ENCODE measurements around the gene ITM2C. TPM values are rescaled to one million over a fixed set of nuclear protein-coding genes. Genes with fewer than 3 reads are reported as not detected.

ITM2C gene
- total RNA-seq, 1 donor from 2014 or later = 28.8 TPM

DNA sequence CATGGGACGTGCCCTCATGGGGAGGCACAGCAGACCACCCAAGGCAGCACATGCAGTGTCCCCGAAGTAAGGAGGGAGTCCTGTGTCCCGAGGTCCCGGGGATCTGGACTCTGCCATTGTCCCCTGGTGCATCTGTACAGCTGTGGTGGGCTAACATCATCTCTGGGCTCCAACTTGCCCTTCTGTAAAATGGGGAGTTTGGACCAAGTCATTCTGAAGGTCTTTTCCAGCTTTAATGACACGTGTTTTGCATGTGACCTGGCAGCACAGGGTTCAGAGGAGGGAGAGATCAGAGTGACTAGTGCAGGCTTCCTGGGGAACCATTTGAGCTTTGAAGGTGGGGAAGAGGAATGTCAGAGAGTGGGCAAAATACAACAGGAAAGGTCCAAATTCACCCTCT, 21.5 kb downstream of the ITM2C start:
- intact Hi-C loops (cut with micrococcal nuclease) = no loop called here
- no peak for ATAC-seq
- no peak for DNase-seq

DNA sequence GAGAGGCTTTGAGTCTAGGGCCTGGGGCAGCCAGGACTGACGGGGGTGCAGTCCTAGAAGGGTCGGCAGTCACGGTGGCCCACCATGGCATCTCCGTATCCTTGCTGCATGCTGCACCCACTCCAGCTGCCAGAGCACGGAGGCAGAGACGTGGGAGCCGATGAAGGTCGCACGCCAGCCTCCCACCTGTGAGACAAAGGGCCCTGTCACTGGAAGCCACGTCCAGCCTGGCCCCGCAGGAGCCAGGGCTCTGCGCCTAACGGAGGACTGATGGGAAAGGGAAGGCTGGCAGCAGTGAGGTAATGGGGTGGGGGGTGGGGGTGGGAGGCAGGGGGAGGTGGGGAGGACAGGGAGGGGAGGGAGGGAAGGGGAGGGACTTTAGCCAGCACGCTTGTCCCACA, 21.9 kb downstream of the ITM2C start:
- peak; percentile 16 for DNase-seq
- no peak for ATAC-seq

GRCh38 chr2:230887342-230887741, 22.6 kb downstream of the ITM2C start:
- DNase-seq = no peak
- no peak for ATAC-seq
- intact Hi-C loops (cut with micrococcal nuclease) = no loop called here

More for the DNA sequence above, 21.9 kb downstream of the ITM2C start:
- intact Hi-C loops (cut with micrococcal nuclease) = no loop called here

DNA sequence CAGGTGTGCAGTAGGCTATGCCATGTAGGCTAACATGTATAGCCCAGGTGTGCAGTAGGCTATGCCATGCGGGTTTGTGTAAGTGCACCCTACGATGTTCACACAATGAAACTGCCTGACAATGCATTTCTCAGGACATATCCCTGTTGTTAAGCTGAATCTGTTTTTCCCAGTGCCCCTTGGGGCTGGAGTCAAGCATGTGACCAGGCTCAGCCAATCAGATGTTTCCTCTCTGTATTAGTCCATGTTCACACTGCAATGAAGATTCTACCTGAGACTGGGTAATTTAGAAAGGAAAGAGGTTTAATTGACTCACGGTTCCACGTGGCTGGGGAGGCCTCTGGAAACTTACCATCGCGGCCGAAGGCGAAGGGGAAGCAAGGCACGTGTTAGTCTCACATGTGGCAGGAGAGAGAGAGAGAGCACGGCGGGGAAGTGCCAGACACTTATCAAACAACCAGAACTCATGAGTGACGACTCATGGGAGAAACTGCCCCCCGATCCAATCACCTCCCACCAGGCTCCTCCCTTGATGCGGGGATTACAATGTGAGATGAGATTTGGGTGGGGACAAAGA, 24.2 kb downstream of the ITM2C start:
- peak; percentile 6 for DNase-seq
- ATAC-seq = no peak
- intact Hi-C loops (cut with micrococcal nuclease) = no loop called here

- ATAC-seq = no peak
- intact Hi-C loops (cut with micrococcal nuclease) = no loop called here
- no peak for DNase-seq
Observed at GRCh38 chr2:230889911-230890601, 25.3 kb downstream of the ITM2C start.

GRCh38 chr2:230890646-230891045, 25.9 kb downstream of the ITM2C start:
- intact Hi-C loops (cut with micrococcal nuclease) = no loop called here
- DNase-seq (no peak), ATAC-seq (no peak)

GRCh38 chr2:230891064-230891463, 26.3 kb downstream of the ITM2C start:
- peak; percentile 7 for DNase-seq
- intact Hi-C loops (cut with micrococcal nuclease) = no loop called here
- ATAC-seq = no peak

GRCh38 chr2:230891509-230891908, 26.8 kb downstream of the ITM2C start:
- ATAC-seq (no peak), DNase-seq (no peak)
- intact Hi-C loops (cut with micrococcal nuclease) = no loop called here

DNA sequence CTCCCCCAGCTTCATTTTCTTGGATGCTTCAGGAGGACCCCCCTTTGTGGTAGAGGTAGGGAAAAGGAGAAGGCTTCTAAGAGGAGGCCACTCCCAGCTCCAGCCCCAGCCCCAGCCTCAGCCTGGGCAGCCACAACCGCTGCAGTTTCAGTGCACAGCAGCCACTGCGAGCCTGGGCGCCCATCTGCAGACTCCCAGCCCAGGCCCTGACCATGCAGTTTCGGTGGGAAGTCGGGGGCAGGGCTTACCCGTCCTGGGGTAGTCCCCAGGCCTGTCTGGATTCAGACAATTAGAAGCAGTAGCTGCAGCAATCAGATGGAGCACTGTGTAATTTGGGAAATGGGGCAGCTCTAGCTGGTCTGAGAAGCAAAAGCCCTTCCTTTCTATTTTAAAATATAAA, 28.6 kb downstream of the ITM2C start:
- ATAC-seq = no peak
- DNase-seq = no peak
- intact Hi-C loops (cut with micrococcal nuclease) = no loop called here

DNA sequence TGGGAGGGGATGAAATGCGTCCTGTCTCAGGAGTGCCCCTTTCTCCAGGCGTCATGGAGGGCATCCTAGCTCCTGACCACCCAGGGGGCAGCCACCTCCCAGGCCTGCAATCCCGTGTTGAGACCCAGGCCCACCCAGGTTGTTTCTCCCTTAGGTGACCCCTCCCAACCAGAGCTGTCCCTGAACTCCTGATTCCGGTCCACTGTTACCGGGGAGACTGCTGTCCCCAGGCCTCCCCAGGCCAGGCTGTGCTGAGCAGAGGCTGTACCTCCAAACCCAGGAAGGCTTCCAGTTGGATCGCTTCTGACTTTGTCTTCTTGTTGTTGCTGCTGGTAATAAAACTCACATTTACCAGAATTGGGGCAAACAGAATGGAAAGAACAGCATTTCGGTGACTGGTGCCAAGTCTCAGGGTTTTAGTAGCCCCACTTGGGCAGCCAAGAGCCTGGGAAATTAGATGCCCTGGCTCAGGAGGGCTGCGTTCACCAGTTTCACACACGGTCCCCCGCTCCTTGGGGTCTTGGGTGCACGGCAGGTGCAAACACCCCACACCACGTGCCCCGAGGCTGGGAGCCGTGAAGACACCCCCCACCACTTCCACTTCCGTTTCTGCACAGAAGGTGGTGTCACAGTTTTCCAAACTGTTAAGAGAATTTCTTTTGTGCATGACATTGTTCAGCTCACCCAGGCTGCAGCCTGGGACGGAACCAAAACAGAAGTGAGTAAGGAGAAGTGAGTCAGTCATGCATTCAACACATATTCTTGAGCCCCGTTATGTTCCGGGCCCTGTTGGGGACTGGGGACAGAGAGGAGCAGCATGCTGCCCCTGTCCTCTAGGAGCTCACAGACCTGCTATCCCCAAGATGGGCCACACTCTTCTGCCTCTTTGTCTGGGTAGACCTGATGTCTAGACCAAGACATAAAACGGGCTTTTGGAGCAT, 29.4 kb downstream of the ITM2C start:
- ATAC-seq (no peak), DNase-seq (no peak)
- intact Hi-C loops (cut with micrococcal nuclease) = no loop called here

DNA sequence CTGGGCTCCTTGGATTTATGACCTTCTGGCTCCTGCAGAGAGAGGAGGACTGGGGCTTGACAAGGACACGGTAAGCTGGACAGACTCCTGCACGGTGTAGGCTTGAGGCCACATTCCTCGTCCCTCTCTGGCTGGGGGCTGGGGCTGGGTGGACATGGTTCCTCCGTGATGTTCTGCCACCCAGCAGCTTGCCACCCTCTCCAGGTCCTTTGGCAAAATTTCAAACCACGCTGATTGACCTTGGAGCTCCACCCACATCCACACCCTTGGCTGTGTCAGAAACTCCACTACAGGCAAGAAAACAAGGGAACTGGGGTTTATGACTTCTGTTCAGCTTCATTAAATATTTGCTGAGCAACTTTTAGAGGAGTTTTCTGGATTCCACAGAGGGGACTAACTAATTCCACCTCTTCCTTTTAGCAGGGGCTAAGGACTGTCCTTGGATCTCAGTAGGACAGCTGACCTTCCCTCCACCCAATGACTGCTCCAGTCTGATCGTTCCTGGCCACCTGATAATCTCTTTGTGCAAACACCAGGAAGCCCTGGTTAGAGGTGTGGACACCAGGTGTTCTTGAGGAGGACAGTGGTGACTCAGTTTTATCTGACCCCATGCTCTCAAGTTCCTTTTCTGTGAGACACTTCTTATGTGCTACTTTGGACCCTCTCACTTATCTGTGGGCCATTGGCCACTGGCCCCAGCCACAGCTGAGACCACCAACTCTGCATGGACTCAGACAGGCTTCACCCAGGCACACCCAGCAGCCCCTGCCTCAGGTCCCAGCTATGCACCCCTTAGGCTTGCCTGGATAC, 31.0 kb downstream of the ITM2C start:
- no peak for ATAC-seq

DNA sequence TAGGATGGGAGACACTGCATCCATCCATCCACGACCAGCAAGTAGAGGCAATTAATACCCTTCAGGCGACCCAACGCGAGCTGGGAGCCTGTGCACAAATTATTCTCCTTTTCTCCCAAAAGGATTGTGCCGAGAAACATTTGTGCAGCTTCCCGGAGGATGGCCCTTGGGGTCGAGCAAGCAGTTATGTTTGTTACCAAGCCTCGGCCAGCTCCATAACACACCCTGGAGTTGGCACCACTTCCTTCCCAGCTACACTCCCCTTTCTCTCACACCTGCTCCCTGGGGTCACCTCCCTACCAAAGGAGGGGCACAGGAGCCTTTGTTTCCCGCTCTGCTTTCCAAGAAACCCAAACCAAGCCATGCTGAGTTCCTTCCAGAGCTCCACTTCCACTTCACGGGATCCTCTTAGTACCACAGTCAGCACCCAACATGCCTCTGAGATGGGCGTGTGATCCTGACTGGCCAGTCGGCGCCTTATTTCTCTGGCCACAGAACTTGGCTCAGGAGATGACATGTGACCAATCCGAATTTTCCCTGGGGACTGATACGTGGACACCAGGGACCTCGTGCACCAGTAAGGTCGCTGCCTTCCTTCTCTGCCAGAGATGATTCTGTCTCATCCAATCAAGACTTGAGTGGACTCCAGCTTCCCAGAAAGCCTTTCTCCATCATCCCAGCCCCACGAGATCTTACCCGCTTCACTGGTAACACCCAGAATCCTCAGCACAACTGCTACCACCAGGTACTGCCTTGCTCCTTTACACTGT, 31.8 kb downstream of the ITM2C start:
- intact Hi-C loops (cut with micrococcal nuclease) = no loop called here
- DNase-seq (no peak), ATAC-seq (no peak)

More for the DNA sequence above, 31.0 kb downstream of the ITM2C start:
- no peak for DNase-seq
- intact Hi-C loops (cut with micrococcal nuclease) = no loop called here

DNA sequence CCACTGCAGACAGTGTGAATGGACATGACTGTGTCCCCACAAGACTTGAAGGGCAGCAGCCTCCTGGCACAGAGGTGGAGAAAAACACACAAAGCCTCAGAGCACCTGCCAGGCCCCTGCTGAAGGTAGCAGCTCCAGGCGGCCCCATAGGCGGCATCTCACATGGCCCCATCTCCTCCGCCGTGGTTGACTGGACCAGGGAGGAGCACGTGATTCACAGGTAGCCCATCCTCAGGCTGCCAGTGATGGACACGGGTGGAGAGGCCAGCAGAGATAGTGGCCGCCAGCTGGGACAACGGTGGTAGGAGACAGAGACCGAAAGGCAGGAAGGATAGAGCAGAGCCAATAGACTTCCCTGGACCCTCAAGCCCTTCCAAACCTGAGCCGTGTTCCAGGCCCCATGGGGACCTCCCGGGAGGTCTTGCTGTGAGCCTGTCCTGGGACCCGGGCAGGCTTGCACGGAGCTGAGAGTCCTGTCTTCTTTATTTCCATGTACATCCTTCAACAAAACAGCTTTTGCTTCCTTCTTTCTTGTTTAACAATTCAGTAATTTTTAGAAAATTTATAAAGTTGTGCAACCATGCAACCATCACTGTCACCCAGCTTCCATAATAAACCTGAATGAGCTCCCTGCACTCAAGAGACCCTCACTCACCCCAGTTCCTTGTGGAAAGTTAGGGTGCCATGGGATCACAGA, 33.4 kb downstream of the ITM2C start:
- no peak for ATAC-seq
- intact Hi-C loops (cut with micrococcal nuclease) = no loop called here
- no peak for DNase-seq

GRCh38 chr2:230898713-230899091, 34.0 kb downstream of the ITM2C start:
- intact Hi-C loops (cut with micrococcal nuclease) = no loop called here
- ATAC-seq (no peak), DNase-seq (no peak)

DNA sequence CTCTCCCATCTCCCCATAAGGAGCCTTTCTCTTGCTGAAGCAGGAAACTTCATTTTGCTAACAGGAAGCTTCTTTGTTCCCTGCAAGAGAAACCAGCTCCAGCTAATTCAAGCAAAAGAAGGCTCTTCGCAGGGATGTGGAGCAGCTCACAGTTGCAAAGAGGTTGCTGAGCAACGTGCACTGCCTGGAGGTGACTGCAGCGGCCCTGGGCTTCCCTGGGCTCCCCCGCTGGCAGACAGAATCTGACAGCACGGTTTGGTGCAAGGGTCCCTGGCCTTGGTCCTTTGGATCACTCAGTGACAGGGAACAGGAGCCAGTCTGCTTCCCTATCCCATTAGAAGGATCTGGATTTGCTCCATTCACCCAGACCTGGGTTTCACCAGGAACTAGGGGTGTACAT, 34.5 kb downstream of the ITM2C start:
- intact Hi-C loops (cut with micrococcal nuclease) = no loop called here
- DNase-seq (no peak), ATAC-seq (no peak)

DNA sequence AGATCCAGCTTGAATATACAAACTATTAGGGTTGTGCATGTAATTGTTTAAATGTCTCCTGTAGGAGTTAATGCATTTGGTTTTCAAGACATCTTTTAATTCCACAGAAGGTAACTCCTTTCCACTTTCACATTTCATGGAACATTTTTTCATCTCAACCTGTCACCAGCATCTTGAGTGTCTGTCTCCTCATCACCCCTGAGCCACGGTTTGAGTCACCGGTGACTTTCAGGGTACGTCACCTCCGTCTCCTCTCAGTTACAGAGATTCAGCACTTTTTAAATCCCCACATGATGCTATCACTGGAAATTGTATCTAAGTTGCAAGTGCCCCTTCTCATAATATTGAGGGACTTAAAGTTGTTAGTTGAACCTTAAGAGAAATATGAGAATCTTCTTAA, 35.0 kb downstream of the ITM2C start:
- ATAC-seq (no peak), DNase-seq (no peak)
- intact Hi-C loops (cut with micrococcal nuclease) = loop anchor here (5.0 kb wide), 1 partner anchor 88 kb away; no protein-coding TSS in a partner anchor

DNA sequence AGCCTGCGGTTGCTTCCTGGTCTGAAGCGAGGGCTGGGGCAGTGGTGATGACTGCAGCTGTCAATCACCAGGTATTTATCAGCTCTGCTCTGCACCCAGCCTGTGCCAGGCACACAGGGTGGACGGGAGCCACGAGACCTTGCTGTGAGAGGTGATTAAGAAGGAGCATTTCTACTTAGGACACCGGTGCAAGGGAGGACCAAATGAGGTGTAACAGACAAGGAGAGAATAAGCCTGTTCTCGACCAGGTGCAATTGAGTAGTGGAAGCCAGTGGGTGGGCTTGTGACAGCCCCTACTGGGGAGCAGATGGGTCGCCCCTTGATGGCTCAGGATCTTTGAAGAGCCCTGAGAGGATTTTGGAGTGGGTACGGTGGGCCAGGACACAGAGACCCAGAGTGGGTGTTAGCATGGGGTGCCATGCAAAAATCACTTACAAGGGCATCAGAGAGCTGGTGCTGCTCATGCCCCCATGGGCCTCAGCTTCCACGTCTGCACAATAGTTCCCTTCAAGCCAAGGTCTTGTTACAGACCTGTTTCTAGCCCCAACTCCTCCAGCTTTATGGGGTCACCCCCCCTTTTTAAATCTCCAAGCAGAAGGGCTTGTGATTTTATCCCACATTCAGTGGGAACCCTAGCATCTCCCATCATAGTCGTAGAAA, 35.7 kb downstream of the ITM2C start:
- intact Hi-C loops (cut with micrococcal nuclease) = loop anchor here (5.0 kb wide), 1 partner anchor 87 kb away; no protein-coding TSS in a partner anchor
- ATAC-seq (no peak), DNase-seq (no peak)

All from left ventricle myocardium superior (tissue), 1 donor.